Skeletal muscle satellite cell (primary cell): ENCODE results near the gene OR52E2.
"Not testable (repeated sequence)": the region's sequence is repeated elsewhere in the genome, so short reads cannot be mapped to it uniquely, and the experiment has no call there.

Experiments
- H3K27me3 ChIP-seq: 2 replicates; pipeline ENCODE4 v1.7.0; 2013; ENCODE audit warnings: low read length; ENCODE audit not compliant: control insufficient read depth, insufficient read depth
- H3K36me3 ChIP-seq: 2 replicates; pipeline ENCODE4 v1.7.0; 2013; ENCODE audit warnings: mild to moderate bottlenecking, control low read depth, low read length; ENCODE audit not compliant: insufficient read depth
- H3K4me1 ChIP-seq: 2 replicates; pipeline ENCODE4 v1.7.0; 2013; ENCODE audit warnings: low read length; ENCODE audit not compliant: control insufficient read depth, insufficient read depth
- H3K4me2 ChIP-seq: 2 replicates; pipeline ENCODE4 v1.7.0; 2013; ENCODE audit warnings: mild to moderate bottlenecking, low read length
- H3K4me3 ChIP-seq: 2 replicates; pipeline ENCODE4 v1.7.0; 2013; ENCODE audit warnings: low read length
- H3K9ac ChIP-seq: 2 replicates; pipeline ENCODE4 v1.7.0; 2013; ENCODE audit warnings: mild to moderate bottlenecking, low read depth, low read length, moderate library complexity
- H3K9me3 ChIP-seq: replicated peaks from 2 replicates; pipeline ENCODE4 v1.7.0; 2013; ENCODE audit warnings: mild to moderate bottlenecking, control low read depth, low read length

OR52E2 gene

GRCh38 chr11:5065027-5065426 lies 5.6 kb upstream of the OR52E2 start:
- Histone ChIP-seq H3K4me1 (no peaks in the 10 kb centered on the region), H3K4me3 (no peak overlapping the region), H3K27me3 (no peaks in the 10 kb centered on the region), H3K36me3 (no peaks in the 10 kb centered on the region), H3K4me2 (no peak overlapping the region), H3K9me3 (no peaks in the 10 kb centered on the region), H3K9ac (no peak overlapping the region)

GRCh38 chr11:5058679-5059078 lies 748 bp downstream of the OR52E2 start:
- not testable (repeated sequence) for H3K9ac ChIP-seq, H3K9me3 ChIP-seq, H3K27me3 ChIP-seq, H3K4me3 ChIP-seq, H3K4me2 ChIP-seq, H3K4me1 ChIP-seq, H3K36me3 ChIP-seq

- Histone ChIP-seq H3K36me3 (no peaks in the 10 kb centered on the region), H3K27me3 (no peaks in the 10 kb centered on the region)
Observed at GRCh38 chr11:5046754-5047330, 12.6 kb downstream of the OR52E2 start.

GRCh38 chr11:5046226-5046625 lies 13.2 kb downstream of the OR52E2 start, which contains the start of gene OR52J3:
Gene OR52J3, plus strand, starts transcription at chr11:5046526. Its CDS starts 0 bp downstream, at chr11:5046526.
- Histone ChIP-seq H3K4me1 (no peaks in the 10 kb centered on the region), H3K9ac (no peak within 1 kb of the TSS), H3K27me3 (no peaks in the 10 kb centered on the region), H3K36me3 (no peaks in the 10 kb centered on the region), H3K4me2 (no peak within 1 kb of the TSS), H3K4me3 (no peak within 1 kb of the TSS), H3K9me3 (no peaks in the 10 kb centered on the region)

More at GRCh38 chr11:5046754-5047330, 12.6 kb downstream of the OR52E2 start:
- no peaks in the 10 kb centered on the region for H3K4me1 ChIP-seq
- H3K9ac ChIP-seq: no peak overlapping the region
- H3K9me3 ChIP-seq: no peaks in the 10 kb centered on the region
- no peak overlapping the region for H3K4me2 ChIP-seq
- H3K4me3 ChIP-seq: no peak overlapping the region

- Histone ChIP-seq H3K4me3 (no peak overlapping the region), H3K9me3 (no peaks in the 10 kb centered on the region), H3K36me3 (no peaks in the 10 kb centered on the region), H3K9ac (no peak overlapping the region), H3K27me3 (no peaks in the 10 kb centered on the region), H3K4me1 (no peaks in the 10 kb centered on the region), H3K4me2 (no peak overlapping the region)
Observed at GRCh38 chr11:5043380-5043779, 16.0 kb downstream of the OR52E2 start.

GRCh38 chr11:5042091-5042490 lies 17.3 kb downstream of the OR52E2 start:
- H3K27me3 ChIP-seq: no peaks in the 10 kb centered on the region
- no peaks in the 10 kb centered on the region for H3K36me3 ChIP-seq
- no peak overlapping the region for H3K4me3 ChIP-seq
- H3K9me3 ChIP-seq: no peaks in the 10 kb centered on the region
- no peak overlapping the region for H3K9ac ChIP-seq
- H3K4me2 ChIP-seq: no peak overlapping the region
- H3K4me1 ChIP-seq: no peaks in the 10 kb centered on the region

- Histone ChIP-seq H3K9ac (no peak overlapping the region), H3K4me3 (no peak overlapping the region), H3K27me3 (no peaks in the 10 kb centered on the region), H3K36me3 (no peaks in the 10 kb centered on the region), H3K9me3 (no peaks in the 10 kb centered on the region), H3K4me2 (no peak overlapping the region), H3K4me1 (no peaks in the 10 kb centered on the region)
Observed at GRCh38 chr11:5040876-5041275, 18.6 kb downstream of the OR52E2 start.

GRCh38 chr11:5038341-5038740 lies 21.1 kb downstream of the OR52E2 start:
- no peak overlapping the region for H3K4me2 ChIP-seq
- H3K4me3 ChIP-seq: no peak overlapping the region
- no peak overlapping the region for H3K9ac ChIP-seq
- no peaks in the 10 kb centered on the region for H3K4me1 ChIP-seq
- H3K36me3 ChIP-seq: no peaks in the 10 kb centered on the region
- H3K9me3 ChIP-seq: no peaks in the 10 kb centered on the region
- H3K27me3 ChIP-seq: no peaks in the 10 kb centered on the region

GRCh38 chr11:5037926-5038325 lies 21.5 kb downstream of the OR52E2 start:
- H3K27me3 ChIP-seq: no peaks in the 10 kb centered on the region
- H3K9ac ChIP-seq: no peak overlapping the region
- H3K4me1 ChIP-seq: no peaks in the 10 kb centered on the region
- no peak overlapping the region for H3K4me3 ChIP-seq
- H3K36me3 ChIP-seq: no peaks in the 10 kb centered on the region
- no peak overlapping the region for H3K4me2 ChIP-seq
- no peaks in the 10 kb centered on the region for H3K9me3 ChIP-seq

GRCh38 chr11:5036669-5037068 lies 22.8 kb downstream of the OR52E2 start:
- no peaks in the 10 kb centered on the region for H3K4me1 ChIP-seq
- no peak overlapping the region for H3K4me3 ChIP-seq
- no peak overlapping the region for H3K9ac ChIP-seq
- H3K4me2 ChIP-seq: no peak overlapping the region
- no peaks in the 10 kb centered on the region for H3K36me3 ChIP-seq
- H3K9me3 ChIP-seq: no peaks in the 10 kb centered on the region
- H3K27me3 ChIP-seq: no peaks in the 10 kb centered on the region

- Histone ChIP-seq H3K4me1 (no peaks in the 10 kb centered on the region), H3K4me3 (no peak overlapping the region), H3K9me3 (no peaks in the 10 kb centered on the region), H3K27me3 (no peaks in the 10 kb centered on the region), H3K4me2 (no peak overlapping the region), H3K36me3 (no peaks in the 10 kb centered on the region), H3K9ac (no peak overlapping the region)
Observed at GRCh38 chr11:5021996-5022395, 37.4 kb downstream of the OR52E2 start.

GRCh38 chr11:5013012-5013411 lies 46.4 kb downstream of the OR52E2 start:
- H3K9me3 ChIP-seq: no peaks in the 10 kb centered on the region
- no peak overlapping the region for H3K4me2 ChIP-seq
- H3K36me3 ChIP-seq: no peaks in the 10 kb centered on the region

More at GRCh38 chr11:5013012-5013411, 46.4 kb downstream of the OR52E2 start:
- no peak overlapping the region for H3K9ac ChIP-seq
- no peak overlapping the region for H3K4me3 ChIP-seq
- no peaks in the 10 kb centered on the region for H3K27me3 ChIP-seq
- no peaks in the 10 kb centered on the region for H3K4me1 ChIP-seq
